Natural killer cell (primary cell): ENCODE data around the gene CDKAL1. TPM values are rescaled to one million over a fixed set of nuclear protein-coding genes. Genes with fewer than 3 reads are reported as not detected.

ENCODE experiments used
- ATAC-seq, 3 donors: fragments of 150-1000 bp in 2 of 3; fragments of 200-7000 bp in 1 of 3; cut with Tn5 transposase; 1 replicate in 1 of 3; 2 replicates in 2 of 3; pipeline ENCODE4 v1.10.0; 2021; ENCODE audit warnings: mild to moderate bottlenecking in 2 of 3, moderate library complexity in 2 of 3
- DNase-seq, 2 donors: peaks; one replicate each; pipeline versions ENCODE4 v3.0.0 to v3.0.0-alpha.2; 2013 to 2021; ENCODE audit warnings: mixed read lengths in 1 of 2
- H3K27ac ChIP-seq: one replicate; pipeline ENCODE4 v1.5.1; 2013; ENCODE audit warnings: mild to moderate bottlenecking, low read length
- H3K27me3 ChIP-seq: one replicate; pipeline ENCODE4 v1.6.1; 2013; ENCODE audit warnings: low read length; ENCODE audit not compliant: control insufficient read depth, insufficient read depth
- H3K36me3 ChIP-seq: one replicate; pipeline ENCODE4 v1.6.1; 2013; ENCODE audit warnings: low read length; ENCODE audit not compliant: control insufficient read depth, insufficient read depth
- H3K4me1 ChIP-seq: one replicate; pipeline ENCODE4 v1.6.1; 2013; ENCODE audit warnings: low read length; ENCODE audit not compliant: control insufficient read depth, insufficient read depth
- H3K4me3 ChIP-seq: one replicate; pipeline ENCODE4 v1.5.1; 2013; ENCODE audit warnings: low read length
- H3K9me3 ChIP-seq: one replicate; pipeline ENCODE4 v1.6.1; 2013; ENCODE audit warnings: low read length; ENCODE audit not compliant: control insufficient read depth, insufficient read depth
- H3K27ac Mint-ChIP-seq, 2 donors: one replicate each; pipeline ENCODE4 v1.8.0; 2022; ENCODE audit warnings: mild to moderate bottlenecking in 2 of 2, mixed read lengths in 2 of 2, moderate library complexity in 1 of 2
- H3K27me3 Mint-ChIP-seq, 2 donors: one replicate each; pipeline ENCODE4 v1.8.0; 2022; ENCODE audit warnings: low read depth in 2 of 2, mixed read lengths in 2 of 2
- H3K36me3 Mint-ChIP-seq: one replicate; pipeline ENCODE4 v1.8.0; 2022; ENCODE audit warnings: mixed read lengths
- H3K4me1 Mint-ChIP-seq, 2 donors: one replicate each; pipeline ENCODE4 v1.8.0; 2022; ENCODE audit warnings: mixed read lengths in 2 of 2
- H3K4me3 Mint-ChIP-seq: one replicate; pipeline ENCODE4 v1.8.0; 2022; ENCODE audit warnings: mild to moderate bottlenecking, moderate library complexity, mixed read lengths
- H3K9me3 Mint-ChIP-seq, 2 donors: one replicate each; pipeline ENCODE4 v1.8.0; 2022; ENCODE audit warnings: mixed read lengths in 2 of 2
- CTCF ChIP-seq: fragments of 200-600 bp; IDR thresholded peaks from one replicate; pipeline ENCODE4 v1.8.0; 2022; ENCODE audit warnings: antibody characterized with exemption
- WGBS: methylation state at CpG from one replicate; pipeline ENCODE4 v1.1.7; 2013; ENCODE audit warnings: missing lambda C conversion rate; ENCODE audit not compliant: insufficient coverage; 5-methylcytosine and 5-hydroxymethylcytosine counted together
- intact Hi-C: fragments of 100-400 bp; cut with micrococcal nuclease; formaldehyde crosslinking; loops from one replicate; pipeline ENCODE4 v1.14.2; 2022
- total RNA-seq, 4 donors: library from RNA; stranded (reverse); fragments of 120-200 nt in 1 of 4; gene quantifications; one replicate each; pipeline versions ENCODE4 v1.2.3 to v1.2.4, GENCODE V29; 2013 to 2022

The CDKAL1 gene
- total RNA-seq, 3 donors from 2014 or later (not counting 1 experiment from before 2014, with no cell fraction given), result 26.0 to 32.8 (median 28.9) TPM

GRCh38 chr6:21213492-21213891 is 679.2 kb downstream of the CDKAL1 start:
- Mint-ChIP-seq H3K4me3 (no peak overlapping the region), H3K4me1 (peaks cover 0 to 5% of the 10 kb centered on the region in 2 donors), H3K27me3 (no peaks in the 10 kb centered on the region), H3K27ac (no peak overlapping the region), H3K9me3 (peaks cover 0 to 2% of the 10 kb centered on the region in 2 donors), H3K36me3 (peaks cover 12% of the 10 kb centered on the region)
- no peaks in the 10 kb centered on the region for H3K4me1 ChIP-seq
- H3K27me3 ChIP-seq, result no peaks in the 10 kb centered on the region
- no peak overlapping the region for H3K4me3 ChIP-seq
- WGBS, result 69% methylated on average over 3 of the region's 3 CpGs
- no peaks in the 10 kb centered on the region for H3K36me3 ChIP-seq
- ATAC-seq (no peak), DNase-seq (no peak)
- no peak for TF ChIP-seq CTCF
- intact Hi-C loops, result no loop called here
- no peak overlapping the region for H3K27ac ChIP-seq
- no peaks in the 10 kb centered on the region for H3K9me3 ChIP-seq

- DNase-seq (no peak), ATAC-seq (no peak)
- TF ChIP-seq CTCF, result no peak
- Mint-ChIP-seq H3K4me3 (no peak overlapping the region), H3K36me3 (peaks cover 10% of the 10 kb centered on the region), H3K4me1 (peaks cover 0 to 5% of the 10 kb centered on the region in 2 donors), H3K27me3 (no peaks in the 10 kb centered on the region), H3K27ac (no peak overlapping the region), H3K9me3 (peaks cover 0 to 2% of the 10 kb centered on the region in 2 donors)
- H3K4me3 ChIP-seq, result no peak overlapping the region
- intact Hi-C loops, result no loop called here
- no peaks in the 10 kb centered on the region for H3K4me1 ChIP-seq
- no peaks in the 10 kb centered on the region for H3K9me3 ChIP-seq
- no peak overlapping the region for H3K27ac ChIP-seq
- no peaks in the 10 kb centered on the region for H3K36me3 ChIP-seq
- H3K27me3 ChIP-seq, result no peaks in the 10 kb centered on the region
- 95% methylated on average over 5 of the region's 5 CpGs for WGBS
Observed at GRCh38 chr6:21214738-21215448, 680.6 kb downstream of the CDKAL1 start.

GRCh38 chr6:21219241-21219640 is 685.0 kb downstream of the CDKAL1 start:
- WGBS, result 93% methylated on average over 2 of the region's 2 CpGs
- H3K4me1 Mint-ChIP-seq, result no peaks in the 10 kb centered on the region
- intact Hi-C loops, result no loop called here
- no peak for TF ChIP-seq CTCF
- Histone ChIP-seq H3K27me3 (no peaks in the 10 kb centered on the region), H3K4me1 (no peaks in the 10 kb centered on the region), H3K36me3 (peaks cover 2% of the 10 kb centered on the region), H3K27ac (no peak overlapping the region), H3K9me3 (no peaks in the 10 kb centered on the region), H3K4me3 (no peak overlapping the region)
- no peak overlapping the region for H3K4me3 Mint-ChIP-seq
- H3K36me3 Mint-ChIP-seq, result no peaks in the 10 kb centered on the region
- H3K27ac Mint-ChIP-seq, result no peak overlapping the region
- ATAC-seq, result no peak
- DNase-seq, result no peak
- no peaks in the 10 kb centered on the region for H3K27me3 Mint-ChIP-seq
- H3K9me3 Mint-ChIP-seq, result no peaks in the 10 kb centered on the region

GRCh38 chr6:21219856-21220255 is 685.6 kb downstream of the CDKAL1 start:
- Mint-ChIP-seq H3K4me3 (no peak overlapping the region), H3K9me3 (no peaks in the 10 kb centered on the region), H3K4me1 (no peaks in the 10 kb centered on the region), H3K27ac (no peak overlapping the region), H3K27me3 (no peaks in the 10 kb centered on the region), H3K36me3 (no peaks in the 10 kb centered on the region)
- Histone ChIP-seq H3K4me1 (no peaks in the 10 kb centered on the region), H3K4me3 (no peak overlapping the region), H3K27ac (no peak overlapping the region), H3K36me3 (peaks cover 2% of the 10 kb centered on the region), H3K9me3 (no peaks in the 10 kb centered on the region), H3K27me3 (no peaks in the 10 kb centered on the region)
- intact Hi-C loops, result no loop called here
- 100% methylated on average over 5 of the region's 7 CpGs for WGBS
- ATAC-seq (no peak), DNase-seq (no peak)
- TF ChIP-seq CTCF, result no peak
